GM21619 (cell line): ENCODE measurements around the gene AURKB.
"Not testable (repeated sequence)": the region's sequence is repeated elsewhere in the genome, so short reads cannot be mapped to it uniquely, and the experiment has no call there.

ENCODE experiments used
- ATAC-seq: cut with Tn5 transposase; IDR thresholded peaks from one replicate; pipeline ENCODE4 v1.9.1; 2021; ENCODE audit not compliant: unreplicated experiment

AURKB gene

DNA sequence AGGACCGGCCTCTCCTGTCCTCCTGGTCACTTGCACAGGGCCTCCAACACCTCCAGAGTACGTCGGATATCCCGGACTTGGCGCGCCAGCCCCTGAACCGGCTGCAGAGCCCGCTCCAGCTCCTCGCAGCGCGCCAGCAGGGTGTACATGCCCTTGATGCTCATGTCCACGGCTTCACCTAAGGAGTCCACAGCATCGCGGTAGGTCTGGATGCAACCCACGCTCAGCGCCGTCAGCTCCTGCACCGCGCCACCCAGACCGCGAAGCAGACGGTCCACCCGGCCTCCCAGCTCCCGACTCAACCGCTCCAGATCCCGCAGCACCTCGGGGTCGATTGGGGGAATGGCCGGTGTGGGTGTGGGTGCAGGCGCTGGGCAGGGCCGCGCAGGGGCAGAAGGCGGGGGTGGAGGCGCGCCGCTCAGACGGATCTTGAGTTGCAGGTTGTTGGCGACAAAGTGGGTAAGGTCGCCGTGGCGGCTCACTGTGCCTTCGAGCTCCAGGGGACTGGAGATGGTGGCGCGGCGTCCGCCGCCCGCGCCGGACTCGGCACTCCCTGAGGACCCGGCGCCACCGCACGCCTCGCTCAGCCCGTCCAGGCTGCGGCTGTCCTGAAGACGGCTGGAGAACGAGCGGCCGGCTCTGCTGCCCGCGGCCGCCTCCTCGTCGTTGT lies 21.2 kb downstream of the AURKB start:
- no peak for ATAC-seq

DNA sequence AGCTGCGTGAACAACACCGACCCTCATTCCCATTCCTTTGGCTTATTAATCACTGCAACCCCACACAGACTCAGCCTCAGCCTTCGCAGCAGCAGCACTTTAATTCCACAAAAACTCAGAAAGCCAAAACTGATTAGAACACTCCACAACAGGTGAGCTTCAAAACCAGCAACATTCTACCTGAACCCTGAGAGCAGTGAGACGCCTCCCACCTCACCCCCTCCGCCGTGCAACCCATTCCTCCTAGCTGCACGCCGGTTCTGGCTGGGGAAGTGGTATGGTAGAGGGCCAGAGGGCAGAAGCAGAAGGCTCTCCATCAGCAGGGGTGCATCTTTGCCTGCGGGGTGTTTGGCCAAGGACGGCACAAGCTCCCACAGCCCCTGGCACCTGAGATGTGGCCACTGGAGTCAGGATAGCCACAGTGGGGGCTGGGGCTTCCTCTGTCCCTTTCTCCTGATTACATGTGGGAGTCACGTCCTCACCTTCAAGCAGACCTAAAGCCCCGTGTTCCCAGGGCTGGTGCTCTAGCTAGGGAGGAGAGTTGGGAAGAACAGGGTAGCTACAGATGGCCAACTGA lies 22.0 kb downstream of the AURKB start:
- no peak for ATAC-seq

DNA sequence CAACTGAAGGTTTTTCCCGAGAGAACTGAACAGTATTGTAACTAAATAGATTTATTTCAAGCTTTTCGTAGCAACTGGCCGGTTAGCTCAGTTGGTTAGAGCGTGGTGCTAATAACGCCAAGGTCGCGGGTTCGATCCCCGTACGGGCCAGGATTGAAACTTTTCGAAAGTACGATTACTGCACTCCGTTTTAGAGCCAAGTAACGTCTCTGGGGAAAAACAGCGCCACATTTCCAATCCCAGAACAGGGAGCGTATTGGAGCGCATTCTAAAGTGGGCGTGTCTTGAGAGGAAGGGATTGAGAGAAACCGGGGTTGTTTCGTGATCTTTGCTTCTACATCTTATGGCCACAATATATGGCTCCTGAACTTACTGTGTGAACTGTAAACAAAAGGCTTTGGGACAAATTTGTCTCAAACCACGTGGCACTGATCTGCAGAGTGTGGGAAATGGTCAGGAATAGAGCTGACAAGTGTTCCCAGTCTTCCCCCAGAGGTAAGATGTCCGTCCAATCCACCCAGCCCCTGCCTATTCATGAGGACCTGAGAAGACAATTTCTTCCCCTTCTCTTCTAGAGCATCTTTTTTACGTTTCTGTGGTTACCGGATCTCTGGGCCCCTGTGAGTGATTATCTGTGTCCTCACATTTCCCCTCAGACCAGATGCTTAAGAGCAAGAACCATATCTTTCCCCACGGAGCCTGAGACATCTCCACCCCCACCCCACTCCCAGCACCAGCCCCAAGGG lies 22.7 kb downstream of the AURKB start:
- peak; percentile 13 for ATAC-seq

DNA sequence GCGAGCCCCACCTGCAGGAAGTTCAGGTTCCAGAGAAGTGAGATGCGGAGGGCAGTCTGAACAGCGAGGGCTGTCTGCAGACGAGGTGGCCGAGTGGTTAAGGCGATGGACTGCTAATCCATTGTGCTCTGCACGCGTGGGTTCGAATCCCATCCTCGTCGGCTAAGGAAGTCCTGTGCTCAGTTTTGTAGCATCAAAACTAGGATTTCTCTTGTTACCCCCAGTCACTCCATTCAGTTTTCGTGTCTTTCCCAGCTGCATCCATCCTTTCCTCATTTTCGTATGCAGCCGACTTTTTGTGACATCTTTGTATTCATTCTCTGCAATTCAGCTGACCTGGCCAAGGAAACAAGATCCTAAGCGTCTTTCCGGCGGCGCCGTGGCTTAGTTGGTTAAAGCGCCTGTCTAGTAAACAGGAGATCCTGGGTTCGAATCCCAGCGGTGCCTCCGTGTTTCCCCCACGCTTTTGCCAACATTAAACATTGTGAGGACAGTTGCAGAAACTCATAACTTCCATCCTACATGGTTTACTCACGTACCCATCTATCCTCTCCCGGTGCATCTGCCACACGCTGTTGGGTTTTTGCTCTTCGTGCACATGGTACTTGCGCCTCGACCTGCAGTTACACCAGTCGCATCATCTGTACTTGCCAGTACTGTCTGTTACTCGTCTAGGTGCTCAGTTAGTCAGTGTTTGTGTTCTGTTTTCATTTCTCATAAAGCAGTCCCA lies 23.4 kb downstream of the AURKB start:
- peak; percentile 26 for ATAC-seq

DNA sequence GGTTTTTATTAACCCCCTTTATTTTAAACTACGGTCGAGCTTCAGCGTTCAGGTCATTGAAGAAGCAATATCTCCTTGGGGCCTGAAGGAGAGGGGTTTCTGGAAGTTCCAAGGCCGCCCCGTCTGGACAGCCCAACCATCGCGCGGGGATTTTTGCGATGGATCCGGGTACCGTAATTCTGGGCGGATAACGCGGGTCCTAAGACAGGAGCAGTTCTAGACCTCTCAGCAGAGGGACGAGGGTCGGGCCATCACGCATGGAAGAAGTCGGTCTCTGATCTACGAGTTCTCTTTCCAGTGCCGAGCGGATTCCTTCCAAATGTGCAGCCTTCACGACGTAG lies 24.0 kb downstream of the AURKB start:
- no peak for ATAC-seq

DNA sequence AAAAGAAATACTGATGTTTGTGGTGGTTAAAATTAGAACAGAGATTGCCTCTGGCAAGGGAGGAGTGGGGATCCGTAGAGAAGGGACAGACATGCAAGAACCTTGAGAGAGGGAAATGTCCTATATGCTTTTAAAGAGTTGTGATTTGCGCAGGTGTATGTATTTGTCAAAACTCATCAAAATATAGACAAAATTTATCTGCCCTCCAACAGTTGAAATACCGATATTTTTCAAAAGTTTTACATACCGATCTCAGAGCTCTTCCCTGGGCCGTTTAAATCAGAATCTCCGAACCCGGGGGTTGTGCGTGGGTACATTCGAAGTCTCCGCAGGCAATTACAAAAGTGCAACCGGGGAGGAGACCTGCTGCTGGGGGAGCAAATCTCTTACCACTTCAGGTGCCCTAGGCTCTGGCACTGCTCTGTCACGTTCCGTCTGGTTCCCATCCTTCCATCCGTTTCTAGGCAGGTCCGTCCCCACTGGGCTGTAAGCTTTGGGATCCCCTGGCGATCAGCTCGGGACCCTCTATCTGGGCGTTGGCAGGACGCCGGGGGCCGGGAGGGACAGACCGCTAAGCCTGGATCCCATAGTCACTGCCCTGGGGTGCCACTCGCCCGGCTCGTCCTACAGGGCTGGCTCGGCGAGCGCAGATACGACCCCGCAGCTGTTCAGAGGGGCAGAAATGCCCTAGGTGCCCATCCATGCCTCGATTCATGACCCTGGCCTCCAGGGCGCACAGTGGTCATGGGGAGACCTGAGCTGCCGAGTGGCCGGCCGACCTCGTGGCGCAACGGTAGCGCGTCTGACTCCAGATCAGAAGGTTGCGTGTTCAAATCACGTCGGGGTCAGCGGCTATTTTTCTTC lies 24.6 kb downstream of the AURKB start:
- peak; percentile 23 for ATAC-seq

DNA sequence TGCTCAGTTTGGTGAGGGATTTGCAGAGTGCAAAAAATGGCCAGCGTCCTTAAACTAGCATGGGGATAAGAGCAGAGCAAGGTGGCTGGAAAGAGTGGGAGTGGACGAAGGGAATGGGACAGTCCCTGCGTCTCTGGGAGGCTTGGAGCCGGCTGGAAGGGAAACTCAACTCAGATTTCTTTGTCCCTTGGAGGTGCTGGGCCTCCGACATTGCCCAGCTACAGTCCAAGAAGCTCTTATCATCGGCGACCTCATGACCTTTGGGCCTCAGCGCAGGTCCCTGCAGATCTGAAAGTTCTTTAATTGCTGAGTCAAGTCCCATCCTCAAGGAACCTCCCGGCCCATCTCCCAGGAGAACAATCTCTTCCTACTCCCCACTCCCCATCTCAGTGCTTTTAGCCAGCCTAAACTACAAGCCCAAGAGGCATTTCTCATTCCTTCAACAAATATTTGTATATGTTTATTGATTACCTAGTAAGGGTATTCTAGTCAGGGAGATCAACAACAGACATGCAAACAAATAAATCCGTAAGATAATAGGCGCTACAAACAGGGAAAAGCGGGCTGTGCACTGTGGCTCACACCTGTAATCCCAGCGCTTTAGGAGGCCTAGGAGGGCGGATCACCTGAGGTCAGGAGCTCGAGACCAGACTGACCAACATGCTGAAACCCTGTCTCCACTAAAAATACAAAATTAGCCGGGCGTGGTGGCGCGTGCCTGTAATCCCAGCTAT lies 33.2 kb downstream of the AURKB start:
- no peak for ATAC-seq

DNA sequence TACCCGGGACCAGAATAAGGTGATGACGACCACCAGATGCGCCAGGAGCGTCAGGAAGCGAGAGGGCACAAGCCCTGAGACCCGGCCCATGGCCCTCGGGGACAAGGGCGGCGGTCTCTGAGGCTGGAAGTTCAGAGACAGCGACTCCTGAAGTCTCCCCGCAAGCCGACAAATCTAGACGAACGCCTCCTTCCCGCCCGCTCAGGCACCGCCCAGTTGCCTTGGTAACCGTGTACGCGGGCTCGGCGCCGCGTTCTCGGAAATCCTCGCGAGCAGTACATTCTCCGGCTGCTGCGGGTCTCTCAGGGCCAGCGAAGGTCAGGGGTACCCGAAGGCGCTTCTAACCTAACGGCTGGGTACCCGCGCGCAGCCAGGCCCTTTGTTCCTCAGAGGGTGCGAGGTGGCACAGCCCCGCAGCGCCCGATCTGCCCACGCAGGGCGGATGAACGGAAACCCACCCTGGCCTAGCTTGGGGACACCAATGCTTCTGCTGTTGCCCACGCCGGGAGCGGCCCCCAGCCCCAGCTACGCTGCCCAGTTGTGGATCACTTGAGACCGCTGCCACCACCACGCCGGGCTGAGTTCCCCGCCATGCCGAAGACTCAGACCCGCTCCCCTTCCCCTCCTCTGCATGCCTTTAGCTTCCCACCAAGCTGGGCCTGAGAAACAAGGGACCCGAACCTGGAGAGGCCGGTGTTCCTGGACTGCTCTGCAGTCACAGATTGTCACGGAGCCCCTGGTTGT lies 34.0 kb downstream of the AURKB start, which contains the start of gene TMEM107:
Gene TMEM107, minus strand, starts transcription at position 184 of the 744 bp plus-strand sequence. Its CDS starts 94 bp downstream, at position 90.
- peak; percentile 39 for ATAC-seq

DNA sequence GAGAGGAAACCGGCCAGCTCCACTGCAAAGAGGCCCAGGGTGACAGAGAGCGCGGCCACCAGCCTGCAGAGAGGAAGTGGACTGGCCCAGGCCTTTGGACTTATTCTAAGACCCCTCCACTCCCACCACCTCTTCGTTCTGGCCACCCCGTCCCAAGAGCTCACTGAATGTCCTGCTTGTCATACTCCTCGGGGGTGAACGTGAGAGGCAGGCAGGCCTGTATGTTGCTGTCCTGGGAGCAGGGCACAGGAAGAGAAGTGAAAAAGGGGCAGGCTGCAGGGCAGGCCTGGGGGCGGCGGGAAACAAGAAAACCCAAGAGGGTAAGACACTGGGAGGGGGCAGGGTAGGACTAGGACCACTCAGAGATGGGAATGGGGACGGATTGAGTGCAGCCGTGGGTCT lies 34.6 kb downstream of the AURKB start:
- ATAC-seq = no peak

DNA sequence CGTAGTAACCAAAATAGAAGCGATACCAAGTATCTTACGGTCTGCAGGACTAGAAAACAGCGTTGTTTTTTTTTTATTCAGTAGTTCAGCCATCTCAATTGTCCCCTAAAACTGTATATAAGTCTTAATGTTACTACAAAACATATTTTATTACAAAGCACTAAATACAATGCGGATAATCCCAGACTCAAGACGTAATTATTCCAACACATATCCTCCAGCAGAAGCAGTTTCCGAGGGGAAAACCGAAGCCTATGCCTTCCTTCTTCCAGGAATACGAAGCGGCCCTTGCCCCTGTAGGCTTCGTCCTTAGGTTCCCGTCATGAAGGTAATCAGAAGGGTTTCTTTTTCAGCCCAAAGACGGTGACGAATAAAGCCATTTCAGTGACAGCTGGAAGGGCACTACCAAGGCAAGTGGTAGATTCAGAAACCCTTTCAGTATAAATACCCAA lies 36.5 kb downstream of the AURKB start:
- no peak for ATAC-seq

DNA sequence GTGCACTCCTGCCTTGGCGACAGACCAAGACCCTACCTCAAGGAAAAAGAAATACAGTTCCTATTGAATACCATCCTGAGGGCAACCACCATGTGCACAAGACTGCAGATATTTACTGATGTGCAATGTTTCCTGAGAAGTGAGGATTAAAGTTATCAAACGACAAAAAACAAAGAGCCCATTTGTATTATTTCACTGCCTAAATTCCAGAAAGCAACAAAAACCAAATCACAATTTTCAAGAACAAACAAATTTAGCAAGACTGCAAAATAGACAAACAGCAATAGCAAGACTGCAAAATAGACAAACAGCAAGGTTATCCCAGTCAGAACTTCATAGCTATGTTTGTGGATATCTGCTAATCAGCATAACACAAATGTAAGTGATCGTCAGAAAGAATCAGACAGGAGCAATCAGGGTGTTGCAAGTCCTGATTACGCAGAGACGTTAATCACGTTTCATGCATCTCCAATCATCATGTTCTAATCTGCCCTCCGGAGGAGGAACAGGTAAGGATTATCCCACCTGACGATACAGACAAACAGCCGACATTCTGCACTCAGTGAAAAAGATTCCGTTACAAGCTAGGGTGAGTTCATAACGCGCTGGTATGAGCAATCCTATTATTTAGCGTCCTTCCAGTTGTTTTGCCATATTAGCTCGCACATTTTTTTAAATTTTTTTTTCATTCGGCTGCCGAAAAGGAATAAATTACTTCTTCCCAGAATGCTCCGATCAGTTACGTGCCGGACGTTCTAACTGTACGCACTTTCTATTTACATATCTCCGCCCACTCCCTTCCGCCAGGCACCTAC lies 37.1 kb downstream of the AURKB start:
- peak; percentile 68 for ATAC-seq

DNA sequence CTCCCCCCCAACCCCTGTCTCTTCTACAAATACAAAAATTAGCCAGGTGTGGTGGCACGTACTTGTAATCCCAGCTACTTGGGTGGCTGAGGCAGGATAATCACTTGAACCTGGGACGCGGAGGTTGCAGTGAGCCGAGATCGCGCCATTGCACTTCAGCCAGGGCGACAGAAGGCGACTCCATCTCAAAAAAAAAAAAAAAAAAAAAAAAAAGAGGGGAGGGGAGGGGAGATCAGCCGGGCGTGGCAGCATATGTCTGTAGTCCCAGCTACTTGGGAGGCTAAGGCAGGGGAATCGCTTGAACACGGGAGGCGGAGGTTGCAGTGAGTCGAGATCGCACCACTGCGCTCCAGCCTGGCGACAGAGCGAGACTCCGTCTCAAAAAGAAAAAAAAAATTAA lies 40.2 kb downstream of the AURKB start:
- not testable (repeated sequence) for ATAC-seq

DNA sequence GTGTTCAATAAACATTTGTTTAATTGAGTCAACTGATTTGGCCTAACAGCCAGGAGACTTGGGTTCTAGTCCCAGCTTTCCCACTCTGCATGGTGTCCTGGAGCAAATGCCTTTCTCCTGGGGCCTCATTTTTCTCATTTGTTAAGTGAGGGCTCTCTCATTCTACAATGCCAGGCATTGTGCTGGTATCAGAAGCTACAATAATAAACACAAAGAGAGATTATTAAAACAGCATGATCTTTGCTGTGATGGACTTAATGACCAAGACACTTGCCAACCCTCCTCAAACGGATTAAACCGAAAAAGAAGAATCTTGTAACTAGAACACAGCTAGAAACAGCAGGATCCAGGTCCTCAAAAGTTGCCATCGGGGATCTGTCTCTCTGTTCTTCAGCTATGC lies 42.8 kb downstream of the AURKB start:
- no peak for ATAC-seq

DNA sequence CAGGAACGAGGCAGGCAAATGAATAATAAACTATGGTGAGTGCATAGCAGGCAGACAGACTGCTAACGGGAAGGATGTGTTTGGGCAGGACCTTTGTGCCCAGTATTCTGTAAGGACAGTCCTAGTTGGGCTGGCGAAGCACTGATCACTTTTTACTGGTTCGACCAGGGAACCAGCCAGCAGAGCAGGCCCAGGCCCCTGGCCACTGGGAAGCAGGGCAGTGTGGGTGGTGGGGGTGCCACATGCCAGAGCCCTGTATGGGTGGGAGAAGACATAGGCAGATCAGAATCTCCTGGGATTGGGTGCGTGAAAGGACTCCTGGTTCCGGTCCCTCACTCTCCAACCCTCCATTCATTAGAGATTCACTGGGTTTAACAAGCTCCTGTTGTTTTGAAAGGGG lies 43.6 kb downstream of the AURKB start:
- ATAC-seq = no peak

DNA sequence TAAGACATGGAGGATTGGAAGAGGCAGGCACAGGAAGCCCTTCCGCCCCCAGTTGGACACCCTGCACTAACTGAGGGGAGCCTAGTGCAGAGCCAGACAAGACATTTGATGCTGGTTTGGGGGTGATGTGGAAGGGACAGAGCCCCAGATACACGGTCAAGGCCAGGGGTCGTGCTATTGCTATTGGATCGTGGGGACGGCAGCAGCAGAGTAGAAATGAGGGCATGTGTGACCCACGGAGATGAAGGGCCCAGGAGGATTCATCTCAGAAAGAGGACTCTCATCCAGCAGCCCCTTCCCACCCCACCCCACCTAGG lies 45.6 kb downstream of the AURKB start:
- no peak for ATAC-seq

DNA sequence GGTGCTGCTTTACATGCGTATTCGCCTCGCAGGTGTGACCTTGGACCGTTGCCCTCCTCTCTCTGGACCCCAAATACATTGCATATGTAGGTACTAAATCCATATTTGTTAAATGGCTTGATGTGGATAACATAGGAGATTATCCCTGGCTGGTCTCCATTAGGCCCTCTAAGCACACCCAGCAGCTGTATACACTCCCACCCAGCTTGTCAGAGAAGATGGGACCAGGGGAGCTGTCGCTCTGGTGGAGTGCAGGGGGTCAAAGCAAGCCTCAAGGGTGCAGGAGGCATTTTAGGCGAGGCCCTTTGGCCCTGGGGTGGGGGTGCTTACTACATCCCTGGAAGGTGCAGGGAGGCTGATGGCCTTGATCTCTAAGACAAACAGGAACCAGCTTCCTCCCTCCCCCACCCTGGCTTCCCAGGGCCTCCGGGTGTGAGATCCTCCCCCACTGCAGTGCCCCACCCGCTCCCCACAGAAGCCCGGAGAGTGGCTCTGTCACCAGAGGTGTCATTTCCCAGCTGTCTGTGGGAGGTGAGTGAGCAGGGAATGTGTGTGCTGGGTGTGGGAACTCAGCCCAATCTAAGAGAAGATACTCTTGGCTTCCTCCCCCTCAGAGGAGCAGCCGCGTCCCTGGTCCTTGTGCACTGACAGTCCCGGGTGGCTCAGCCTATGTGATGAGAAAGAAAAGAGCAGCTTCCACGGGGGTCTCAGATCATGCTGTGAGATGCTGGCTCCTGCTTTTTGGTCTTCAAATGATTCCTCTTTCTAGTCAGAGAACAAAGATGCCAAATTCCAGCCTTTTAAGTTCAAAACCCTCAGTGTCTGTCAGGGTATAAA lies 46.2 kb downstream of the AURKB start:
- ATAC-seq = no peak
